ENCODE results near the gene BANK1. TPM values are rescaled to one million over a fixed set of nuclear protein-coding genes. Genes with fewer than 3 reads are reported as not detected.

BANK1 gene
- total RNA-seq, 1 experiment from 2014 or later, result 1.1 TPM

GRCh38 chr4:102036016-102036415 lies 245.5 kb downstream of the BANK1 start:
- Histone ChIP-seq H2AFZ (ENCODE audit: low read length) (no peak overlapping the region), H3K56ac (ENCODE audit: insufficient read length, low read depth, low read length) (no peak overlapping the region), H2BK12ac (ENCODE audit: insufficient read length, low read depth, low read length) (no peak overlapping the region), H4K8ac (replicated peaks; ENCODE audit: insufficient read length, low read depth, low read length) (no peak overlapping the region), H2AK5ac (ENCODE audit: insufficient read length, low read length) (no peak overlapping the region), H3K4ac (ENCODE audit: low read depth, low read length) (no peak overlapping the region), H3K4me2 (ENCODE audit: insufficient read depth, insufficient read length, low read length) (no peak overlapping the region), H3K4me1 (ENCODE audit: insufficient read depth, low read length) (no peaks in the 10 kb centered on the region), H2BK5ac (ENCODE audit: insufficient read length, low read length) (no peak overlapping the region), H3K9ac (ENCODE audit: extremely low read depth, insufficient read length, low read length) (no peak overlapping the region), H2BK20ac (ENCODE audit: low read depth, low read length, poor library complexity, severe bottlenecking) (no peak overlapping the region), H3K18ac (ENCODE audit: insufficient read length, low read depth, low read length) (no peak overlapping the region), H3K27ac (ENCODE audit: insufficient read length, low read depth, low read length) (no peak overlapping the region), H3K23me2 (ENCODE audit: insufficient read length, low read depth, low read length, poor library complexity, severe bottlenecking) (no peaks in the 10 kb centered on the region), H4K20me1 (ENCODE audit: control insufficient read depth, insufficient read depth, insufficient read length) (no peaks in the 10 kb centered on the region), H3K79me2 (ENCODE audit: insufficient read depth, low read length) (no peaks in the 10 kb centered on the region), H3T11ph (ENCODE audit: low read length) (no peak overlapping the region), H3K14ac (ENCODE audit: insufficient read depth, low read length) (no peak overlapping the region), H4K91ac (ENCODE audit: insufficient read length, low read depth, low read length) (no peak overlapping the region), H4K5ac (ENCODE audit: insufficient read length, low read depth, low read length) (no peak overlapping the region), H2BK120ac (ENCODE audit: low read depth, low read length, poor library complexity, severe bottlenecking) (no peak overlapping the region), H3K23ac (ENCODE audit: insufficient read length, low read depth, low read length) (no peak overlapping the region), H3K27me3 (ENCODE audit: insufficient read depth, low read length) (no peaks in the 10 kb centered on the region), H2BK15ac (ENCODE audit: low read depth, low read length) (no peak overlapping the region), H3K9me3 (ENCODE audit: control insufficient read depth, low read depth, low read length) (no peaks in the 10 kb centered on the region), H3K79me1 (ENCODE audit: insufficient read depth, low read depth, low read length, poor library complexity, severe bottlenecking) (no peaks in the 10 kb centered on the region)
- H3K27me3 Mint-ChIP-seq (ENCODE audit: low read depth), result no peaks in the 10 kb centered on the region
- no peak for TF ChIP-seq CTCF (conservative IDR thresholded peaks at IDR 0.05)
- H3K4me1 Mint-ChIP-seq, result no peaks in the 10 kb centered on the region
- no CpG with 5 or more reads among the region's 1 CpG for WGBS (ENCODE audit: extremely low coverage, insufficient read length, low lambda C conversion rate)
- H3K27ac Mint-ChIP-seq, result no peak overlapping the region
- H3K9me3 Mint-ChIP-seq, result peaks cover 0 to 2% of the 10 kb centered on the region in 2 experiments; a peak in 1 of 5 replicates
- H3K4me3 Mint-ChIP-seq, result no peak overlapping the region
- DNase-seq, result no peak
- H3K36me3 Mint-ChIP-seq (ENCODE audit: insufficient read depth in 1 of 3, low read depth in 3 of 3), result no peaks in the 10 kb centered on the region

All from H9 (cell line).